K562 (cell line): ENCODE measurements around the gene GATA2. TPM values are rescaled to one million over a fixed set of nuclear protein-coding genes. Genes with fewer than 3 reads are reported as not detected.

ENCODE experiments used
- BRD4 ChIP-seq: fragments of 200-600 bp; sonication (generic); IDR thresholded peaks from 2 replicates; pipeline ENCODE4 v1.6.1; 2017; ENCODE audit warnings: inconsistent platforms
- FOXA3 ChIP-seq, 2 experiments: fragments of 450-650 bp in 1 of 2; sonication (generic) in 1 of 2; formaldehyde crosslinking; IDR thresholded peaks in 1 of 2; conservative IDR thresholded peaks in 1 of 2; 2 replicates each; pipeline versions ENCODE4 v1.4.0 to v1.8.0; 2020 to 2022; ENCODE audit warnings: mild to moderate bottlenecking in 2 of 2, missing genetic modification reagents in 1 of 2
- GATA2 ChIP-seq: sonication (generic); formaldehyde crosslinking; IDR thresholded peaks from 2 replicates; pipeline ENCODE4 v1.4.0; 2020; ENCODE audit warnings: mild to moderate bottlenecking, missing genetic modification reagents
- MED1 ChIP-seq: sonication (generic); formaldehyde crosslinking; IDR thresholded peaks from 2 replicates; pipeline ENCODE4 v1.8.1; 2023; ENCODE audit warnings: missing genetic modification reagents, borderline replicate concordance
- NFIX ChIP-seq: fragments of 250-450 bp; sonication (Bioruptor Pico); IDR thresholded peaks from 2 replicates; pipeline ENCODE4 v1.4.0; 2020; ENCODE audit warnings: low read depth, mild to moderate bottlenecking, moderate library complexity
- POLR2G ChIP-seq: fragments of 200-400 bp; formaldehyde crosslinking; IDR thresholded peaks from 2 replicates; pipeline ENCODE4 v1.6.1; 2017; ENCODE audit warnings: low read depth, mild to moderate bottlenecking, antibody characterized with exemption, low read length, moderate library complexity
- RBM39 ChIP-seq: fragments of 200-400 bp; formaldehyde crosslinking; optimal IDR thresholded peaks from 2 replicates; pipeline ENCODE3; 2018; ENCODE audit warnings: low read depth, low read length
- RNF2 ChIP-seq: sonication (generic); IDR thresholded peaks from 2 replicates; pipeline ENCODE4 v1.6.1; 2016
- SMARCC2 ChIP-seq: fragments of 450-650 bp; IDR thresholded peaks from 2 replicates; pipeline ENCODE4 v1.6.1; 2017; ENCODE audit warnings: antibody characterized with exemption, moderate library complexity, mild to moderate bottlenecking, low read depth
- TBP ChIP-seq: optimal IDR thresholded peaks from 2 replicates; pipeline ENCODE3; 2011; ENCODE audit warnings: low read depth, low read length, improper control_type of control experiment
- ZC3H4 ChIP-seq: sonication (generic); formaldehyde crosslinking; IDR thresholded peaks from 2 replicates; pipeline ENCODE4 v1.9.0; 2021; ENCODE audit warnings: missing genetic modification reagents, borderline replicate concordance
- ZNF311 ChIP-seq: fragments of 250-450 bp; sonication (Bioruptor Pico); IDR thresholded peaks from 2 replicates; pipeline ENCODE4 v1.4.0; 2020; ENCODE audit warnings: mild to moderate bottlenecking, moderate library complexity
- ZNF41 ChIP-seq: fragments of 250-450 bp; sonication (Bioruptor Pico); conservative IDR thresholded peaks from 2 replicates; pipeline ENCODE4 v1.4.0; 2020; ENCODE audit warnings: mild to moderate bottlenecking
- polyA plus RNA-seq, 8 experiments: library from polyadenylated mRNA; depleted of rRNA in 4 of 8; stranded (reverse) in 5 of 8; unstranded in 3 of 8; fragments of >200 nt; fragmentation: Nextera tagmentation in 2 of 8; fragmentation: Illumina TruSeq in 1 of 8; extraction: Ambion mirVana in 2 of 8; extraction: Trizol in 1 of 8; gene quantifications; 2 replicates each; pipeline versions ENCODE4 v1.2.1 to v1.2.3, GENCODE V29; 2011 to 2014; ENCODE audit warnings: inconsistent platforms in 1 of 8, missing spikeins in 1 of 8
- total RNA-seq, 7 experiments: library from RNA; depleted of rRNA in 6 of 7; stranded (reverse); fragments of >200 nt in 6 of 7; fragmentation: Illumina TruSeq in 2 of 7; extraction: Trizol in 2 of 7; gene quantifications; 2 replicates each; pipeline versions ENCODE4 v1.2.1 to v1.2.3, GENCODE V29; 2011 to 2021; ENCODE audit warnings: low replicate concordance in 1 of 7
- TF ChIP-seq, protein P1 (sequence below): sonication (generic); formaldehyde crosslinking; IDR thresholded peaks from 2 replicates; pipeline ENCODE4 v1.8.0; 2022; ENCODE audit warnings: mild to moderate bottlenecking, low read depth, missing genetic modification reagents
- TF ChIP-seq, protein P2 (sequence below): sonication (generic); IDR thresholded peaks from 2 replicates; pipeline ENCODE4 v1.6.1; 2016
- TF ChIP-seq, protein P3 (sequence below), 2 experiments: fragments of 450-650 bp in 1 of 2; sonication (generic) in 1 of 2; formaldehyde crosslinking in 1 of 2; IDR thresholded peaks; 2 replicates each; pipeline versions ENCODE4 v1.7.1 to v1.9.0; 2016 to 2022; ENCODE audit warnings: inconsistent platforms in 1 of 2, mild to moderate bottlenecking in 1 of 2, missing genetic modification reagents in 1 of 2

The GATA2 gene
- total and polyA plus RNA-seq, 9 of the 15 experiments (the other 6 are each of a cell fraction or from before 2014, with no cell fraction given): 8.5 to 218 (median 50.8) TPM

DNA sequence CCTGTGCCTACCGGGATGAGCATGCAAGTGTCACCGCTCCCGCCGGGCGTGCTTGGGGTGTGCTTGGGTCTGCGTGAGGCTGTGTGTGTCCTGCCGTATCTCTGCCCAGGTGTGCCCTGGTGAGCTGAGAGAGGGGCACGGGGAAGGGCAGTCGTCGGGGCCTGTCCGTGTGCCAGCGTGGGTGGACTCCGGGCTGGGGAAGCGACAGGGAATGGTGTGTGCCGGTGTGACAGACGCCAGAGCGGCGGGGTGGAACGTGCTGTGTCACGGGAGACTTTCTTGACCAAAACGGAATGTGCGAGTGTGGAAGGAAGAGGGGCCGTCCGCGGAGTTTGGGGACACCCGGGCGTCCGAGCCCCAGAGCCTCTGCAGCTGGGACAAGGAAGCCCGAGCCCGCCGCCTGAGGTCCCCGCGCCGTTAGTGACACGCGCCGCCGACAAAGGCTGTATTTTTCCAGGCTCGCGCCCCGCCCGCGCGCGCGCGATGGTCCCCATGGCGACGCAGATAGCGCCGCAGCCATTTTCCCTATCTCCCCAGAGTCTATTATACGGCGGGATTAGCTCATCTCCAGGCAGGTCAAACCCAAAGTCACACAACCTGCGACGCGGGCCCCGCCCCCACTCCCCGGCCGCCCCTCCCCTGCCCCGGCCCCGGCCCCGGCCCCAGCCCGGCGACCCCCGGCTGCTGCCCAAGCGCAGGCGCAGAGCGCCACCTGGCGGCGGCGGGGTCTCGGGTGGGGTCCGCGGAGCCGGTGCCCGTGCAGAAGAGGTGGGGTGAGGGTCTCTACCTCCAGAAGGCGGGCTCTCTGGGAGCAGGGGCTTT, 4.5 kb upstream of the GATA2 start (continued):
- no peak for TF ChIP-seq FOXA3 (CRISPR knock-in tag; conservative IDR thresholded peaks at IDR 0.05 in 1 of 2, IDR thresholded peaks at IDR 0.05 in 1 of 2)
- no peak for TF ChIP-seq RBM39
- no peak for TF ChIP-seq ZNF311 (CRISPR knock-in tag)
- TF ChIP-seq NFIX (CRISPR knock-in tag): no peak
- TF ChIP-seq POLR2G: peak; percentile 80
- TF ChIP-seq SMARCC2: no peak
- TF ChIP-seq, protein P1, sequence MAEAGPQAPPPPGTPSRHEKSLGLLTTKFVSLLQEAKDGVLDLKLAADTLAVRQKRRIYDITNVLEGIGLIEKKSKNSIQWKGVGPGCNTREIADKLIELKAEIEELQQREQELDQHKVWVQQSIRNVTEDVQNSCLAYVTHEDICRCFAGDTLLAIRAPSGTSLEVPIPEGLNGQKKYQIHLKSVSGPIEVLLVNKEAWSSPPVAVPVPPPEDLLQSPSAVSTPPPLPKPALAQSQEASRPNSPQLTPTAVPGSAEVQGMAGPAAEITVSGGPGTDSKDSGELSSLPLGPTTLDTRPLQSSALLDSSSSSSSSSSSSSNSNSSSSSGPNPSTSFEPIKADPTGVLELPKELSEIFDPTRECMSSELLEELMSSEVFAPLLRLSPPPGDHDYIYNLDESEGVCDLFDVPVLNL (CRISPR knock-in tag): no peak
- TF ChIP-seq MED1: no peak
- TF ChIP-seq, protein P2, sequence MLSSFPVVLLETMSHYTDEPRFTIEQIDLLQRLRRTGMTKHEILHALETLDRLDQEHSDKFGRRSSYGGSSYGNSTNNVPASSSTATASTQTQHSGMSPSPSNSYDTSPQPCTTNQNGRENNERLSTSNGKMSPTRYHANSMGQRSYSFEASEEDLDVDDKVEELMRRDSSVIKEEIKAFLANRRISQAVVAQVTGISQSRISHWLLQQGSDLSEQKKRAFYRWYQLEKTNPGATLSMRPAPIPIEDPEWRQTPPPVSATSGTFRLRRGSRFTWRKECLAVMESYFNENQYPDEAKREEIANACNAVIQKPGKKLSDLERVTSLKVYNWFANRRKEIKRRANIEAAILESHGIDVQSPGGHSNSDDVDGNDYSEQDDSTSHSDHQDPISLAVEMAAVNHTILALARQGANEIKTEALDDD: no peak
- peak; percentile 63 for TF ChIP-seq GATA2 (CRISPR knock-in tag)
- TF ChIP-seq RNF2: peak; percentile 65
- TF ChIP-seq TBP: peak; percentile 56
- TF ChIP-seq, protein P3, sequence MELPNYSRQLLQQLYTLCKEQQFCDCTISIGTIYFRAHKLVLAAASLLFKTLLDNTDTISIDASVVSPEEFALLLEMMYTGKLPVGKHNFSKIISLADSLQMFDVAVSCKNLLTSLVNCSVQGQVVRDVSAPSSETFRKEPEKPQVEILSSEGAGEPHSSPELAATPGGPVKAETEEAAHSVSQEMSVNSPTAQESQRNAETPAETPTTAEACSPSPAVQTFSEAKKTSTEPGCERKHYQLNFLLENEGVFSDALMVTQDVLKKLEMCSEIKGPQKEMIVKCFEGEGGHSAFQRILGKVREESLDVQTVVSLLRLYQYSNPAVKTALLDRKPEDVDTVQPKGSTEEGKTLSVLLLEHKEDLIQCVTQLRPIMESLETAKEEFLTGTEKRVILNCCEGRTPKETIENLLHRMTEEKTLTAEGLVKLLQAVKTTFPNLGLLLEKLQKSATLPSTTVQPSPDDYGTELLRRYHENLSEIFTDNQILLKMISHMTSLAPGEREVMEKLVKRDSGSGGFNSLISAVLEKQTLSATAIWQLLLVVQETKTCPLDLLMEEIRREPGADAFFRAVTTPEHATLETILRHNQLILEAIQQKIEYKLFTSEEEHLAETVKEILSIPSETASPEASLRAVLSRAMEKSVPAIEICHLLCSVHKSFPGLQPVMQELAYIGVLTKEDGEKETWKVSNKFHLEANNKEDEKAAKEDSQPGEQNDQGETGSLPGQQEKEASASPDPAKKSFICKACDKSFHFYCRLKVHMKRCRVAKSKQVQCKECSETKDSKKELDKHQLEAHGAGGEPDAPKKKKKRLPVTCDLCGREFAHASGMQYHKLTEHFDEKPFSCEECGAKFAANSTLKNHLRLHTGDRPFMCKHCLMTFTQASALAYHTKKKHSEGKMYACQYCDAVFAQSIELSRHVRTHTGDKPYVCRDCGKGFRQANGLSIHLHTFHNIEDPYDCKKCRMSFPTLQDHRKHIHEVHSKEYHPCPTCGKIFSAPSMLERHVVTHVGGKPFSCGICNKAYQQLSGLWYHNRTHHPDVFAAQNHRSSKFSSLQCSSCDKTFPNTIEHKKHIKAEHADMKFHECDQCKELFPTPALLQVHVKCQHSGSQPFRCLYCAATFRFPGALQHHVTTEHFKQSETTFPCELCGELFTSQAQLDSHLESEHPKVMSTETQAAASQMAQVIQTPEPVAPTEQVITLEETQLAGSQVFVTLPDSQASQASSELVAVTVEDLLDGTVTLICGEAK (IDR thresholded peaks at IDR 0.05): no peak
- TF ChIP-seq, protein P3 (CRISPR knock-in tag; IDR thresholded peaks at IDR 0.05): no peak
- TF ChIP-seq BRD4: no peak
- no peak for TF ChIP-seq ZNF41 (CRISPR knock-in tag)
- peak; percentile 44; the same call in 1 of the 2 replicates for TF ChIP-seq ZC3H4
